HG02870 (cell line): ENCODE data around the gene TRAPPC1.

ENCODE experiments used
- ATAC-seq: cut with Tn5 transposase; IDR thresholded peaks from one replicate; pipeline ENCODE4 v1.9.1; 2021; ENCODE audit warnings: mild to moderate bottlenecking, moderate library complexity; ENCODE audit not compliant: unreplicated experiment

Gene TRAPPC1

DNA sequence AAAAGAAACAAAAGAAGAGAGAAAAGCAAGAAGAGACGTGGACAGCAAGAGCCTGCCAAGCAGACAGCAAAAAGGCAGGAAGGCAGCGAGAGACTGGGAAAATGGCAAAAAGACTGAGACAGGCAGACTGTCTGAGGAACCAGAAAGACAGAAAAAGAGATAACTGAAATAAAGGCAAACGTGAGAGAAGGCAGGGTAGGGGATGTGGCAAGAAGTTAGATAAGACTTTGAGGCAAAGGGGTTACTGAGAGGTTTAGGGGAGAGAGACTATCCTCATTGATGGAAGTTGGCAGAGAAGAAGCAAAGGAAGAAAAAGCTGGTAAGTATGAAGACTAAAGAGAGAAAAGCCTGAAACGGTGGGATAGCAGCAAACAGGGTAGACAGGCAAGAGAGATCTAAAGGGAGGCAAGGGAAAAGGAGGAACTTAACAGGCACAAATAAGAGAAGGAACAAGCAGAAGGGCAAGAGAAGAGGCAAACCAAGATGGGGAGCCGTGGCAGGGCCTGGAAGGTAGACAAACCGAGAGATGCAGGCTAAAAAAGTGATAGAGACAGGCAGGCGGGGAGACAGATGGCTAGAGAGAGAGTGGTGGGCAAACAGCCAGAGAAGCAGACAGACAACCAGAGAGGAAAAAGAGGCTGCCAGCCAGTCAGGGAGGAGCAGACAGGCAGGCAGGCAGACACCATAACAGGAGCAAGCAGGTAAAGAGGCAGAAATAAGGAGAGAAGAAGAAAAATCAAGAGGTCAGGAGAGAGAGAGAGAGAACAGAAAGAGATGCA is 50.3 kb downstream of the TRAPPC1 start:
- ATAC-seq: no peak
